ENCODE measurements around the gene HMCN2. TPM values are rescaled to one million over a fixed set of nuclear protein-coding genes. Genes with fewer than 3 reads are reported as not detected.

HMCN2 gene
- total RNA-seq, 1 donor from 2014 or later = 0.15 TPM

GRCh38 chr9:130328349-130328801 is 62.8 kb downstream of the HMCN2 start:
- no peak for DNase-seq (ENCODE audit: low spot score)
- Histone ChIP-seq H3K27me3 (no peaks in the 10 kb centered on the region), H4K20me1 (ENCODE audit: low read depth) (no peaks in the 10 kb centered on the region), H3K27ac (no peak overlapping the region), H3K9me3 (ENCODE audit: low read depth) (no peaks in the 10 kb centered on the region), H2AFZ (replicated peaks) (no peak overlapping the region), H3K79me2 (ENCODE audit: low read depth) (no peaks in the 10 kb centered on the region), H3K9ac (no peak overlapping the region), H3K4me3 (no peak overlapping the region), H3K4me2 (no peak overlapping the region), H3K4me1 (peaks cover 8% of the 10 kb centered on the region), H3F3A (ENCODE audit: low read depth) (no peaks in the 10 kb centered on the region), H3K36me3 (no peaks in the 10 kb centered on the region)
- Mint-ChIP-seq H3K27ac (peak overlapping the region; percentile 72), H3K4me1 (peaks cover 11% of the 10 kb centered on the region), H3K36me3 (no peaks in the 10 kb centered on the region), H3K9me3 (no peaks in the 10 kb centered on the region), H3K27me3 (ENCODE audit: insufficient read depth, low read depth) (peaks cover 20% of the 10 kb centered on the region), H3K4me3 (no peak overlapping the region)
- TF ChIP-seq EZH2phosphoT487 (IDR thresholded peaks at IDR 0.05) (no peak), CTCF (IDR thresholded peaks at IDR 0.05) (no peak), EZH2 (IDR thresholded peaks at IDR 0.05) (no peak)

GRCh38 chr9:130329061-130329460 is 63.5 kb downstream of the HMCN2 start:
- no peak for DNase-seq (ENCODE audit: low spot score)
- H3K4me2 ChIP-seq = no peak overlapping the region
- Mint-ChIP-seq H3K27me3 (ENCODE audit: insufficient read depth, low read depth) (peaks cover 25% of the 10 kb centered on the region), H3K4me1 (peaks cover 14% of the 10 kb centered on the region), H3K9me3 (no peaks in the 10 kb centered on the region), H3K27ac (no peak overlapping the region), H3K4me3 (no peak overlapping the region), H3K36me3 (no peaks in the 10 kb centered on the region)
- H4K20me1 ChIP-seq (ENCODE audit: low read depth) = no peaks in the 10 kb centered on the region
- no peaks in the 10 kb centered on the region for H3F3A ChIP-seq (ENCODE audit: low read depth)
- no peak overlapping the region for H3K9ac ChIP-seq
- H3K27me3 ChIP-seq = no peaks in the 10 kb centered on the region
- no peak overlapping the region for H2AFZ ChIP-seq (replicated peaks)
- H3K79me2 ChIP-seq (ENCODE audit: low read depth) = no peaks in the 10 kb centered on the region
- H3K9me3 ChIP-seq (ENCODE audit: low read depth) = no peaks in the 10 kb centered on the region
- H3K36me3 ChIP-seq = no peaks in the 10 kb centered on the region
- H3K4me3 ChIP-seq = no peak overlapping the region
- no peak overlapping the region for H3K27ac ChIP-seq
- peaks cover 8% of the 10 kb centered on the region for H3K4me1 ChIP-seq
- no peak for TF ChIP-seq EZH2 (IDR thresholded peaks at IDR 0.05)
- TF ChIP-seq CTCF (IDR thresholded peaks at IDR 0.05) = no peak
- no peak for TF ChIP-seq EZH2phosphoT487 (IDR thresholded peaks at IDR 0.05)

GRCh38 chr9:130330202-130330862 is 64.8 kb downstream of the HMCN2 start:
- Mint-ChIP-seq H3K4me1 (peaks cover 14% of the 10 kb centered on the region), H3K4me3 (peak overlapping the region; percentile 29), H3K27ac (peak overlapping the region; percentile 36), H3K36me3 (no peaks in the 10 kb centered on the region), H3K27me3 (ENCODE audit: insufficient read depth, low read depth) (peaks cover 25% of the 10 kb centered on the region), H3K9me3 (no peaks in the 10 kb centered on the region)
- no peaks in the 10 kb centered on the region for H3F3A ChIP-seq (ENCODE audit: low read depth)
- H3K4me3 ChIP-seq = no peak overlapping the region
- H3K9ac ChIP-seq = no peak overlapping the region
- DNase-seq (ENCODE audit: low spot score) = no peak
- H3K4me2 ChIP-seq = no peak overlapping the region
- no peaks in the 10 kb centered on the region for H3K27me3 ChIP-seq
- no peak for TF ChIP-seq CTCF (IDR thresholded peaks at IDR 0.05)
- TF ChIP-seq EZH2 (IDR thresholded peaks at IDR 0.05) = no peak
- no peak for TF ChIP-seq EZH2phosphoT487 (IDR thresholded peaks at IDR 0.05)
- H4K20me1 ChIP-seq (ENCODE audit: low read depth) = no peaks in the 10 kb centered on the region
- no peaks in the 10 kb centered on the region for H3K9me3 ChIP-seq (ENCODE audit: low read depth)
- H3K36me3 ChIP-seq = no peaks in the 10 kb centered on the region
- no peaks in the 10 kb centered on the region for H3K79me2 ChIP-seq (ENCODE audit: low read depth)
- H3K4me1 ChIP-seq = peaks cover 8% of the 10 kb centered on the region
- H2AFZ ChIP-seq (replicated peaks) = no peak overlapping the region
- H3K27ac ChIP-seq = no peak overlapping the region

Data from neural progenitor cell (in vitro differentiated cells).